Tibial nerve (tissue), 4 donors: ENCODE results near the gene NUDT19.

ENCODE experiments used
- EP300 ChIP-seq, 2 donors: sonication (generic); formaldehyde crosslinking; IDR thresholded peaks; one replicate each; pipeline ENCODE4 v1.6.1; 2017; ENCODE audit warnings: antibody characterized with exemption in 2 of 2, mild to moderate bottlenecking in 1 of 2
- POLR2A ChIP-seq, 2 donors: fragments of 450-650 bp; IDR thresholded peaks; one replicate each; pipeline ENCODE4 v1.6.1; 2017; ENCODE audit warnings: antibody characterized with exemption in 2 of 2, mild to moderate bottlenecking in 2 of 2, moderate library complexity in 2 of 2
- TF ChIP-seq, protein P1 (sequence below), 5 experiments: fragments of 200-600 bp in 3 of 5; fragments of 450-650 bp in 2 of 5; sonication (generic) in 3 of 5; IDR thresholded peaks; one replicate each; pipeline ENCODE4 v1.5.1; 2016 to 2019; ENCODE audit warnings: antibody characterized with exemption in 5 of 5, mild to moderate bottlenecking in 3 of 5, moderate library complexity in 2 of 5

- TF ChIP-seq, protein P1, sequence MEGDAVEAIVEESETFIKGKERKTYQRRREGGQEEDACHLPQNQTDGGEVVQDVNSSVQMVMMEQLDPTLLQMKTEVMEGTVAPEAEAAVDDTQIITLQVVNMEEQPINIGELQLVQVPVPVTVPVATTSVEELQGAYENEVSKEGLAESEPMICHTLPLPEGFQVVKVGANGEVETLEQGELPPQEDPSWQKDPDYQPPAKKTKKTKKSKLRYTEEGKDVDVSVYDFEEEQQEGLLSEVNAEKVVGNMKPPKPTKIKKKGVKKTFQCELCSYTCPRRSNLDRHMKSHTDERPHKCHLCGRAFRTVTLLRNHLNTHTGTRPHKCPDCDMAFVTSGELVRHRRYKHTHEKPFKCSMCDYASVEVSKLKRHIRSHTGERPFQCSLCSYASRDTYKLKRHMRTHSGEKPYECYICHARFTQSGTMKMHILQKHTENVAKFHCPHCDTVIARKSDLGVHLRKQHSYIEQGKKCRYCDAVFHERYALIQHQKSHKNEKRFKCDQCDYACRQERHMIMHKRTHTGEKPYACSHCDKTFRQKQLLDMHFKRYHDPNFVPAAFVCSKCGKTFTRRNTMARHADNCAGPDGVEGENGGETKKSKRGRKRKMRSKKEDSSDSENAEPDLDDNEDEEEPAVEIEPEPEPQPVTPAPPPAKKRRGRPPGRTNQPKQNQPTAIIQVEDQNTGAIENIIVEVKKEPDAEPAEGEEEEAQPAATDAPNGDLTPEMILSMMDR (IDR thresholded peaks at IDR 0.05) = no peak
- TF ChIP-seq POLR2A (IDR thresholded peaks at IDR 0.05) (no peak), EP300 (IDR thresholded peaks at IDR 0.05) (no peak)
These were observed 20.1 kb downstream of the NUDT19 start for GRCh38 chr19:32711747-32712146.
